CD4-positive, alpha-beta T cell treated with Interleukin-4 for 1 hour (primary cell): ENCODE results near the gene PIM2.
A peak's percentile ranks its signal among the peaks of the same experiment; 100 is the strongest.

Experiments used
- DNase-seq, 2 donors: peaks; one replicate each; pipeline ENCODE4 v3.0.0-alpha.2; 2020 to 2022

The PIM2 gene

DNA sequence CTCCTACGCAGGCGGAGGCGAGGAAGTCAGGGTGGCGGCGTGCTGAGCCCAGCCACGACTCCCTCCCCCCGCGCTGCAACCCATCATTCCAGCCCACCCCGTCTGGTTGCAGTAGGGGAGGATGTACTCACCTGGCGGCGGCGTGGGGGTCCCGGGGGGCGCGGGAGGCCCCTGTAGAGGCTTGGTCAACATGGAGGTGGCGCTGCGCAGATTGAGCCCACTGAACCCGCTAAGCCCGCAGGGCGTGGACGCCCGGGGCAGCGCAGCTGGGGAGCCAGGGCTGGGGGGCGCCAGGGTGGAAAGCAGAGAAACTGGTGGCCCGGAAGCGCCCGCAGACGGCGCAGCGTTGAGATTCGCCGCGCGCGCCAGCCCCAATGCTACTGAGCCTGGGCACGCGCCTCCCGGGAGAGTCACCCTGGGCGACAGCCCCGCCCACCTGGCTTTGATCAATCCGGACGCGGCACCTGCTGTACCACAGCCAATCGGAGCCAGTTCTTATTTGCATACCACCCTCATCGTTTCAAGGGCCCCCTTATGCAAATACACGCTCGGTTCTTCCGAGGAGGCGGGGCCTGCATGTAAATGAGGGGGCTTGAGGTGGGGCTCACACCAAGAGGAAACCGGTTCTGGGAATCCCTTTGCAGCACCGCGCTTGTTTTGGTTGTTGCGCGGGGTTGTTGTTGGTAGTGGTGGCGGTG, at the start of gene PIM2:
PIM2 (minus strand) TSS at position 382 of the 698 bp plus-strand sequence; CDS start at position 192, 190 bp downstream.
- peak; percentile 96 to 97 for DNase-seq

DNA sequence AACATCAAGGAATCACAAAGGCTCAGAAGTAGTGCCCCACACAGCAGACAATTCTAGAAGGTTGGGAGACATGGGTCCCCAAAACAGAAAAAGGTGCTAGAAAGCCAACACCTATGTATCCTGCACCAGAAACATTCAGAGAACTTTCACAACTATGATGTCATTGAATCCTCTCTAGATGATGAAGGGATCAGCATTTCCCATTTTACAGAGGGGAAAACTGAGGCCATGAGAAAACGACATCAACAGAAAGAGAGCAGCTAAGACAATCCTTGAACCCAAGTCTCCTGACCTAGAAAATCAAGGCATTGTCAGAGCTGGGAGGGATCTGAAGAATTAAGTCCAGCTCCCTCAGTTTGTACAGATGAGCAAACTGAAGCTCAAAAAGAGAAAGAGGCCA, 49.6 kb upstream of the PIM2 start:
- DNase-seq = no peak

DNA sequence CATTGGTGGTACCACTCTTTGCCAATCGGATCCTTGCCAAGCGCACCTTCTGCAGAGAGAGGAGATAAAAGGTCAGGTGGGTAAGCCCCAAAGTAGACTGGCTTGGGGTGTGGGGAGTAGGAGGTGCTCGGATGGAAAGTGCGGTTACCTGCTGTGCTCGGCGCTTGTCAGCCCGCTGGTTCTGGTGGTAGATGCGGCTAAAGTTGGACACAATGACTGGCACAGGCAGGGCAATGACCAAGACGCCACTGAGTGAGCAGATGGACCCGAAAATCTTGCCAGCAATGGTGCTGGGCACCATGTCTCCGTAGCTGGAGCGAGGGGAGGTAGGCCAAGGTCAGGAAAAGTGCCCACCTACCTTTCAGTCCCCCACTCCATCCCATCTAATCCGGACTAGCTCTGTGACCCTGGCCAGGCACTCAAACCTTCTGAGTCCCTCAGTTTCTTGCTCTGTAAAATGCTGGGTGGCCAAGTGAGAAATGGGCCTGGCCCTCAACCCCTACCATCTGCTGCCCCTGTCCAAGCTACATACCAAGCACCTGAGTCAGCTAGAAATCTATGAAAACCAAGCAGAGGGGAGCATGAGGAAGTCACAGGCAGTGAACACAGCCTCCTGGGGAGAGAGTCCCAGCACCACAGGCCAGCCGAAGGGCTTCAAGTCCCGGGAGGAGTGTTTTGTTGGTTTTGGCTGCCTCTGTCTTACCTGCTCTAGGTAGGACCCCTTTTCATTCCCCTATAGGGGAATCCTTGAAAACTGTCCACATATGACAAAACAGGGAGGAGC, 48.2 kb upstream of the PIM2 start:
- no peak for DNase-seq

DNA sequence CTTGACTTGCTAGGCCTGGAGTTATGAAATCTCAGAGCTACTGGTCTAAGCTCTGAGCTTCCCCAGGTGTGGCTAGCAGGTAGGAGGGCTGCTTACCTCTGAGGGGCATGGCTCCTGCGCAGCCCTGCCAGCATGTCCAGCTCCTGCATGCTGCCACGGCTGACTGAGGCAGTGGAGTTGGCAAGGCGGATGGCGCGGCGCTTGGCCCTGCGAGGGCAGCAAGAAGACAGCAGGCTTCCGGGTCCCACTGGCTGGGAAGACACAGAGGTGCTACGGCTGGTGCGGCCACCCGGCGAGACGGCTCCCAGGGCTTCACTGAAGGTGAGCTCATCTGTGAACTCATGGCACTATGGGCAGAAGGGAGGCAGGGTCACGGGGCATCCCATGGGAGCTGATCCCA, 47.1 kb upstream of the PIM2 start:
- no peak for DNase-seq

DNA sequence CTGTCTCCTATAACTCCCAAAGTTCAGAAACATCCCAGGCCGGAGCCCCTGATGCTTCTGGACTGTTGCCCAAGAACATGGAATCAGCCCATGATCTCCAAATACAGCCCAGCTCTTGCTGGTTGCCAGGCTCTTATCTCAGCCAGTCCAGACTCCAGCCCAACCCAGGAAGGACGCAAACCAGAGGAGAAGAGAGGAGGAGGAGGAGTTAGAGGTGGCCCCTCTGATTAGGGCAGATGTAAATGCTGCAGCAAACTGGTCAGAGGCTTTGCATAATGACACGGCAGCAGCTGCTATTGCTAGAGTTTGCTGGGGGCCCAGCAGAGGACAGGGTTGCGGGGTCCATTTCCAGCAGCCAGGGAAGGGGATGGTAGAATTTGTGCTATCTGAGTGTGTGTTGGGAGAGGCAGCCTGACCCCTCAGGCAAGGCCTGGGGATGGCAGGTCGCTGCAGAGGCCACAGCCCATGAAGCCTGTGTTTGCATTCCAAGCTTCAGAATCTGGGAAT, 42.8 kb upstream of the PIM2 start:
- no peak for DNase-seq

DNA sequence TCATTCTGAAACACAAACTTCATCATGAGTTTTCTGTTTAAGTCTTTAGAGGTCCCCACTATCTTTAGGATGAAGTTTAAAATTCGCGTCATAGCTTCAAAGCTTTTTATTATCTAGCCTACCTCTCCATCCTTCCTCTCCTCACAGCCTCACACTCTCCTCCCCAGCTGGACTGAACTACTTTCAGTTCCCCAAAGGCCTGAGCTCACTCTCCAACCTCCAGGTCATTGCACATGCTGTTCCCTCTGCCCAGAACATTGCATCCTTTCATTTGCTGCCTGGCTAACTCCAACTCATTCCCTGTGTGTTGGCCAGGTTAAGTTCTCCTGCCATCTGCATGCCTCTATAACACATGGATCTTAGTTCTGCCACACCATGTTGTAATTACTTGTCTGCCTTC, 41.5 kb upstream of the PIM2 start:
- no peak for DNase-seq

DNA sequence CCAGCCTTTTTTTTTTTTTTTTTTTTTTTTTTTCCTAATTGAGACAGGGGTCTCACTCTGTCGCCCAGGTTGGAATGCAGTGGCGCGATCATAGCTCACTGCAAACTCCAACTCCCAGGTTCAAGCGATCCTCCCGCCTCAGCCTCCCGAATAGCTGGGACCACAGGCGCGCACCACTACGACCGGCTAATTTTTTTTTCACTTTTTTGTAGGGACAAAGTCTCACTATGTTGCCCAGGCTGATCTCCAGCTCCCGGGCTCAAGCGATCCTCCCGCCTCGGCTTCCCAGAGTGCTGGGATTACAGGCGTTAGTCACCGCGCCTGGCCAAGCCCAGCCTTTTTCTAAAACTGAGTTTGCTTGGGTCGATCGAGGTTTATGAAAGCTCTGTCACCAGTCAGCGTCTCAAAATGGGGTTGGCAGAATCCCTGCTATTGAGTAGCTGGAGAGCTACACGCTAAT, 39.8 kb upstream of the PIM2 start:
- peak in 1 of 2 donors; percentile 31 for DNase-seq

DNA sequence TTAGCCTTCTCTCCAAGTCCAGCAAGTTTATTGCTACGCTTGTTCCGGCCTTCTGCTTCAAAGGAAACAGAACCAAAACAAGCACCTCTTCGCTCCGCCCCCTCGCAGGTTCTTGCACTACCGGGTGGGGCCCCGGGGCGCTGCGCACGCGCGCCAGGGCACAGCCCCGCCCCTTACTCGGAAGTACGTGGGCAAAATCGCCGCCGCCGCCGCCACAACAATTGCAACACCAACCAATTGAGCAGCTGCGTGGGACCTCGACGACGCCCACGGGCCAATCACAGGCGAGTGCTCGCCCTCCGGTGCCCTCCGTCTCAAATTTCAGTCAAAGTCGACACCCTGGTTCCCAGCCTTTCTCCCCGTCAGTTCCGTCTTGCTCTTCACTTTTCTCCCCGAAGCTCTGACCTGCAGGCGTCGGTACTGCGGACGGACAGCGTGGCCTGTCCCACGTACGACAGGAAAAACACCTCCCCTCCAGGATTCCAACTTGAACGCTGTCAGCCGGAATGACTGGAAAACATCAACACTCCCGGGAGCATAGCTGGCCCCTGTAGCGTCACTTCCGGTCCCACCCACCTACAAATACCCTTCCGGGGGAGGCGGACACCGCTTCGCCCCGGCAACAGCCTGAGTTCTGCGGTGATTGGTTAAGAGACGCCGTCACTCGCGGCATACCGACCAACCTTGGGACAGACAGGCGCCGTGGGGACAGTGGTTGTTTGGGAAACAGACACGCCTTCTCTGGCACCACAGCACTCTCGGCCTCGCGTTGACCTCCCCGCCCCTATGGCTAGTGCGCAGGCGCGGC, 39.2 kb upstream of the PIM2 start:
- DNase-seq = peak; percentile 97 to 98

DNA sequence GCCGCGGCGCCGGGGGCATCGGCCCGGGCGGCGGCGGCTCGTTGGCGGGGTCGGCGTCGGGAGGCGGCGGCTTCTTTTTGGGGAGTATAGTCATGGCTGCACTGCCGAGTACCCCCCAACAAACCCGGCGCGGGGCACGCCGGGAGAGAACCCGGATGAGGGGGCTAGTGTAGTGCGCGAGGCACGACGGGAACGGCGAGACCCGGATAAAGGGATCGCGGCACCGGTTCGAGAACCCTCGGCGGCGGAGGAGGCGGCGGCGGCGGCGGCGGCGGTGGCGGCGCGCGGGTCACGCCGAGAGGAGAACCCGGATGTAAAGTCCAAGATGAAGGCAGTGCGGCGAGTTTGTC, 38.6 kb upstream of the PIM2 start, which contains the start of gene OTUD5:
OTUD5 (minus strand) TSS at position 131 of the 350 bp plus-strand sequence; CDS start at position 94, 37 bp downstream.
- peak; percentile 84 to 85 for DNase-seq

DNA sequence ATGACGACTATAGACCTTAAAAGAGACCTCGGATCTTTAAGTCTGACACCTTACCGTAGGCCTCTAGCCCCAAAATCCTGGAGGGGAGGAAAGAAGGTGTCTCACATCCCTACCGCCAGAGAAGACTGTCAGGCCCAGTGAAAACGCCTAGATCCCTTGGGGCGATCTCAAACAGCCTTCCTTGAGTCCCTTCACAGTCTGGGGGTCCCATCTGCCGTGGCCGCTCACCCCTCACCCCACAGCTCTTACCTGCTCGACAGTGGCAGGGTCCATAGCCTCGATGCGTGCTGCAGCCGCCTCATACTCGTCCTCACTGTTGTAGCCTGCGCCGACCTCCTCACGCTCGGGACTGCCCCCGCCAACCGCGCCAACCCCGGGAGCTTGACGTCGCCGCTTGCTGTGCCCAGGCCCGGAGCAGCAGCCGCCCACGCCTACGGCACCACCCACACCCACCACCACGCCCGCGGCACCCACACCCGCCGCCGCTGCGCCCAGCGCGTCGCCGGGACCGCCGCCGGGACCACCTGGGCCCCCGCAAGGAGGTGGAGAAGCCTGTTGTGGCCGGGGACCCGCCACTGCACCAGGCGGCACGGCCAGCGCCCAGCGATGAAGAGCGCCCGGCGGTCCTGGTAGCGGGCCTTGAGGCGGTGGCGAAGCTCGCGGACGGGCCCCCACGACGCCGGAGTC, 38.0 kb upstream of the PIM2 start:
- peak; percentile 67 to 69 for DNase-seq

DNA sequence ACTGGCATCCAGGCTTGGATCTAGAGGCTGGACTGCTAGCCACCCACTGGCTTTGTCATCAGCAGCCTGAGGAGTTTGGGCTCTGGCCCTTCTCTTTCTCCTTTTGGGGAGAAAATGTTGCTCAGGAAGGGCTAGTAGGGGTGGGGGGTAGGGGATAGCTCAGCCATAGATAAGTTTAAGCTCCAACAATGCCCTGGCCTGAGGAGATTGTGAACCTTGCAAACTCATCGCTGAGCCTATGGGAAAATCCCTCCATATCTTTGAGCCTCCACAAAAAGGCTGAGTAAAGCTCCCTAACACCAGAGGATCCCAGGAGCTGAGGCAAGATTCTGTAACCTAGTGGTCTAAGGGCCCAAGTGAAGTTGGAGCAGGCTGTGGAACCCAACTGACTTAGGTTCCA, 29.8 kb upstream of the PIM2 start:
- DNase-seq = no peak

DNA sequence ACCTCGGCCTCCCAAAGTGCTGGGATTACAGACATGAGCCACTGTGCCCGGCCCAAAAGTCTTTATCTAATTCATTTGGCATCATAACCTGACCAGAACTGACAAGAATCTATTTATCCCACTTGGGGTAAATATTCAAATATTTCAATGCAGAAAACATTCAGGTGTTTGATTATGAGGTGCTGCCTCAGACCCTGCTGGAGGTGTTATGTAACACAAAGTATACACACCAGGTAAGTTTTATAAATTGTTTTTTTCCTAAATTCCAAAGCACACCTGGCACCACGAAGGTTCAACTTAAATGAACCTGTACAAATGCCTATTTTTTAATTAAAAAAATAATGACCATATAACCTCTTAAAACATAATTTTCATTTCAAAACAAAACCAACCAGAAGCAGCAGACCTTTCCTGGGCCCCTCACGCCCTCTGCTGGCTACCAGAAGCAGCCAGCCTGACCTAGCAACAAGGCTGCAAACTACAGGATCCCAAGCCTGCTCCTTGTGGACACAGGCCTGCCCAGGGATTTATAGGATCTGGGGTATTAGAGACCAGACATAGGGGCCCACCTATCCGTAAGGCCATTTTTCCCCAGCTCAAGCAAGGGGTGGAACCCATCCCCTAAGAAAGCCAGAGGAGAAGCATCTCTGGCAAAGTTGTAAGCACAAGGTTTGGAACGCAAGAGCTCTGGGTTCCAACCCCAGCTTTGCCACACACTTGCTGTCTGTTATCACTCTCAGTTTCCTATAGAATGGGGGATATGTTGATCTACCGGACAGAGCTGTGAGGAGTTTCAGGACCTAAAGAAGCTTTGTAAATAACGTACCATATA, 26.9 kb upstream of the PIM2 start:
- peak; percentile 64 to 65 for DNase-seq

DNA sequence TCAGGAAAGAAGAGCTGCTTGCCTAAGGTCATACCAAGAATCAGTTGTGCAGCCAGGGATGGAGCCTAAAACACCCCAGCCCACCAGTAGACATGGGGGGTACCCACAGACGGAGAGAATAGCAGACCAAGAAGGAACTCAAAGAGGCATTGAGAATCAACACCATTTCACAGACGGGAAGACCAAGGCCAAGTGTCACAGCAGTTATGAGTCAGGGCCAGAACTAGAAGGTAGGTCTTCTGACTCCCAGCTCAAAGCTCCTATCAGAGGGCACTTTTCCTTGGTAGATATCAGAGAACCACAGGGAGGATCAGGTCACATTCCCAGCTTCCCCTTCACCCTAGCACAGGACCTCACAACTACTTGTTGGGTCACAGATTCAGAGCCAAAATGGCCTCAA, 24.1 kb upstream of the PIM2 start:
- DNase-seq = no peak

DNA sequence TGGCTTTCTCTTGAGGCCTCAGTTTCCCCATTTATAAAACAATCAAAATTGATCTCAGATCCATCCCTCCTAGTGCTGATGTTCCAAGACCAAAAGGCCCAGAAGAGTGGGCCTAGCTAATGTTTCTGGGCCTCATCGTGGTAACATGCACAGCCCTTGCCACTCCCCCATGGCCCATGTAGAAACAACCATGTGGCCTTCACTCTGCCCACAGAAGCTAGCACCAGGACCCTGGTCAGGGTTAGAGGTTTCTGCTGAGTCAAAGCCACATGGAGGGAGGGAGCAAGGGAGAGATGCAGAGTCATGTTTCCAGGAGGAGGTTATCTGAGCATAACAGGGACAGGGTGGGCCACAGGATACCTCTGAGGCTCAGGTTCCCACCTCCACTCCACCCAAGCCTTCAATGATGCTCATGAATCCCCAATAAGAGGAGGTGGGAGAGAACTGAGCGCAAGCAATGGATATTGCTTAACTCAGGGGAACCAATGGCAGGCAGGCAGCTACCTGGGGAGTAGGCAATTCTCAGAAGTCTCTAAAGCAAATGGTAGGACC, 21.7 kb upstream of the PIM2 start:
- DNase-seq = no peak

DNA sequence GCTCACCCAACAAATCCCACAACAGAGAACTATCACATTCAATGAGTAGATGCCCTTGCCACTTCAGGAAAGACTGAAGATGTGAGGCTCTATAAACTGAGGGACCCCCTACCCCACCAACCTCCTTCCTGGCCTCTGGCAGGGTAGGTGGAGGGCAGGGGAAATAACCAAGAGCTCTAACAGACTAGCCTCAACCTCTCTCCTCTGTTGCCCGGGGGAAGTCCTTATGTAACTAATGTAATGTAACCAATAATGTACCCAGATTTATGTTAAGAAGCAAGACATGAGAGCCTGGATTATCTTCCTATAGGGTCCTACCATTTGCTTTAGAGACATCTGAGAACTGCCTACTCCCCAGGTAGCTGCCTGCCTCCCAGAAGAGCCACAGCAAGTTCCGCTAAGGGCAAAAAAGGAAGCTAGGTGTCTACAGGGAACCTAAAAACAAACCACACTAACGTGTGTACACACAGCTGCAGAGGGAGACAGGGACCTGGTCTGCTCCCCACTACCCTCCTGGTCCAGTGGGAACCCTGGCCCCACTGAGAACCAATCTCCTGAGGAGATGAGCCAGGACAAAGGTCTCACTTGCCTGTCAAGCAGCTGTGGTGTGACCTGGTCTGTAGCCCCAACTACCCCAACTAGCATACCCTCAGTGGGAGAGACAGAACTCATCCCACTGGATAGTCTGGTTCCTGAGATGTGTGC, 20.9 kb upstream of the PIM2 start:
- peak; percentile 55 to 65 for DNase-seq

DNA sequence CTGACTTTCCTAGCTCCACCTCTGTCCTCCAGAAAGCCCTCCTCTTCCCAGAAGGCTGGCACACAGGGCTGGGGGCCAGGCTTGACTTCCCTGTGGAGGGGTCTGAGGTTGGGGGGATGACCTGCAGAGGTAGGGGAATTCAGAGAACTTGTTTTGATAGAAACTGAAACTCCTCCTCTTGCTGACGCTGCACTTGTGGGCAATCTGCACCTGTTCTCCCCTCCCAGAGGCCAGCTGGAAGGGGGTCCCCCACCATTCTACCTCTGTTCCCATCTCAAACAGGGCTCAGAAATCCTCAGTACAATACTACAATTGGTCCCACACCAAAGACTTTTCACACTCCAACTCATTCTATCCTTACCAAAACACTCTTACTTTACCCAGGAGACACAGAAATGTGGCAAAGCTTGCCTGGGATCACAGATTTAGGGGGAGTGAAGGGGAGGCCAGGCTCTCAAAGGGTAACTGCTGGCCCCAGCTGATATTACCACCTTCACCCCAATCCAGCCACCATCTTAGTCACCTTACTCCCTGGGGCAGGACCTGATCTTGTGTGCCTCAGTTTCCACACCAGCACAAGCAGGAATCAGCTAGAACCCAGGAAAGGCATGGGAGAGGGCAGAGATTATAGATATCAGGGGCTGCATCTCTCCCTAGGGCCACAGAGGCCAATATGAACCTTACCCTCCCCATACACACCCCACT, 20.0 kb upstream of the PIM2 start:
- peak; percentile 90 to 91 for DNase-seq

DNA sequence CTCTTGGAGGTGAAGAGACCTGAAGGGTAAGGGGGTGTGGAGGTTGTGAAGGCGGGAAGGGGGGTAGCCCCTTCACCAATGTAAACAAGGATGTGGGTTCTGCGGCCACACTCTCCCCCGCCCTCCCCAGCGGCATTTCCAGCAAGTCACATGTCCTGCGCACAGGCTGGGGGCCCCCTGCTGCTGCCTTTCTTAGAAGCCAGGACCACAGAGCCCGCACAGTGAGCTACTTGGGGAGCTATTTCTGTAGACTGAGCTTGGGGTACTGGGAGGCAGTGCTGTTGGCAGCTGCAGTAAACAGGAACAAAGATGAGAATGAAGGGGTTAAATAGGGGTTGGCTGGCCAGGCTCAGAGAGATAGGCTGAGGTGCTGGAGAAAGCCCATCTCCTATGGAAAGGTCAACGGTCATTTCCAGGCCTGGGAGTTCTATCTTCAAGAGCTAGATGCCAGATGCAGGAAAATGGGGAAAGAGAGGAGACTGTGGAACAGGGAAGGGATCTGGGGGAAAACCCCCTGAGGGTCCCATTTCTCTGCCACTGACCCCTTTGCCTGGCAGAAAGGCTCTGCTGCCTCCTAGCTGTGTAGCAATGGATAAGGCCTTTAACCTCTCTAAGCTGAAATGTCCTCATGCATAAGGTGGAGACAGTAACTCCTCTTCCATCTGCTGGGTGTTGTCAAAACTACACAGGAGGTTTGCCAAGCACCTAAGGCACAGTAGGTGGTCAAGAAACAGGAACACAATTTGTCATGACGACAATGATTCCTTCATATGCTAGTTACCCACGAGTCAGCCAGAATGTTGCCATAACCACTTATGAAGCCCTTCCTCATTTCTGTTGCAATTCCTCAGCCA, 18.5 kb upstream of the PIM2 start:
- DNase-seq = peak; percentile 93 to 96

DNA sequence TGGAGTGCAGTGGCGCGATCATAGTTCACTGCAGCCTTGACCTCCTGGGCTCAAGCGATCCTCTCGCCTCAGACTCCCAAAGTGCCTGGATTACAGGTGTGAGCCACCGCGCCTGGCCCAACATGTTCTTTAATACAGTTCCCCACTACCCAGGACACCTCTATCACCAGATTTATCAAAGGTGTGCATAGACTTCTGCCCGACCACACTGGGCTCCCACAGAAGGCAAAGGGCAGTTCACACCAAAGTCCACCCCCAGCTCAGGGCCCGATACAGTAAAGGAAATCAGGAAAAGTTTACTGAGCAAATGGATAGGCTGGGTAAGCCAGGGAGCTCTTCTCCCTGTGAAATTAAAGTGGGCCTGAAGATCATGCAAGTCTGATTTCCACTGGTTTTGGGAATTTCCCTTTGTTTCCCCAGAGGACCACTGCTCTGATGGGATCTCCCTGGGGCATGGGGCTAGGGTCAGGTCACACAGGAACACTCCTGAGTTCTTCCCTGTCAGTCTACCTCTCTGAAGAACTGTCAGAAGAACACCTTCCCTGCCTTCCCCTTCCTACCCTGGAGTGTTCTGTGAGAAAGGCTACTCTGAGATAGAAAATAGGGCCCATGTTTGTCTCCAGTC, 17.7 kb upstream of the PIM2 start:
- DNase-seq = no peak

DNA sequence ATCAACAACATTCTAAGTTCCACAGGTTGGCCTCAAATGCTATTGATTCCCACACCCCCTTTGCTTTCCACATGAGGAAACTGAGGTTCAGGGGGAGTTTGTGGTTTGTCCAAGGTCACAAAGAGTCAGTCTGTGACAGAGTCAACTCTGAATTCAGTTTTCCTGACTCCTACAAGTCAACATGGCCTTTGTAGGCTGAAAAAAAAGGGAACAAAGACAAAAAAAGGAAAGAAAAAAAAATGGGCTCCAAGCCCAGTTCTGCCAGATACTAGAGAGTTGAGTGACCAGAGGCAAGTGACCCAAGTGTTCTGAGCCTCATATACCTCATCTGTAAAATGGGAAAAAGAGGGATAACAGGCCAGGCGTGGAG, 16.5 kb upstream of the PIM2 start:
- DNase-seq = no peak
